Measurements from ENCODE around the gene BCR. TPM values are rescaled to one million over a fixed set of nuclear protein-coding genes. Genes with fewer than 3 reads are reported as not detected.

Gene BCR
- total RNA-seq, 1 donor from 2014 or later: 98.1 TPM

DNA sequence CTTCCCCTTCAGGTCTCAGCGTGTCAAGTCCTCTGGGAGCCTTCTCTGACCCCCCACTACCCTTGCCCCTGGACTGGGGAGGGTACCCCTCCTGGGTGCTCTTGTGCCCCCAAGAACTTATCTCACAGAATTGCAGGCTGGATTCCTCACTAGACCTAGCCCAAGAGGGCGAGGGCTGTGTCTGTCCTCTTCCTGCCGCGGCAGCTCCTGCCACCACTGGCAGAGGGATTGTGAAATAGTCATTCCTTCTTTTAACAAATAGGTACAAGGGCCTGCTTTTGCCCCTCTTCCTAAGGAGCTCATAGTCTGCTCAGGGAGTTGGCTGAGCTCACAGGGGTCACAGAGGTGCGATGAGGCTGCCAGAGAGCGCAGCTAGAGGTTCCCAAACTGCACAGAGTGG lies 29.5 kb upstream of the BCR start:
- DNase-seq (ENCODE audit: low spot score): no peak

DNA sequence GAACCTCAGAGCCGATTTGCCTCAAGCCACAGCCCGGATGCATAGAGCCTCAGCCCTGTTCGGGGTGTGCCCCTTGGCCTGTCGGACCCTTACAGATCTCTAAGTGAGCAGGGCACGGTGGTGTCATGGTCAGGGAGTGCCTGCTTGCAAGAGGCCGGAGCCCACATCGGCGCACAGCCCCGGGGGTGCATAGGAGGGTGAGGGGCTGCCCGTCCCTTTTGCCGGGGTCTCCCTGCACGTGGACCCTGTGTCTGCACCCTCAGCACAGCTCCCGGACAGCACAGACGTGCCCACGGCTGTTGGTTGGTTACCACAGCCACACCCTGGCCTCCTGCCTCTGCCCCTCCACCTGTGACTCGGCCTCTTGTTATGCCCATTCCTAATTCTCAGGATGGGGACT lies 28.5 kb upstream of the BCR start:
- DNase-seq (ENCODE audit: low spot score): no peak

- DNase-seq (ENCODE audit: low spot score): no peak
Measured at GRCh38 chr22:23152238-23153114, 27.8 kb upstream of the BCR start.

- no peak for DNase-seq (ENCODE audit: low spot score)
Measured at GRCh38 chr22:23153994-23154393, 26.3 kb upstream of the BCR start.

GRCh38 chr22:23154461-23154860 lies 25.8 kb upstream of the BCR start:
- no peak for DNase-seq (ENCODE audit: low spot score)

DNA sequence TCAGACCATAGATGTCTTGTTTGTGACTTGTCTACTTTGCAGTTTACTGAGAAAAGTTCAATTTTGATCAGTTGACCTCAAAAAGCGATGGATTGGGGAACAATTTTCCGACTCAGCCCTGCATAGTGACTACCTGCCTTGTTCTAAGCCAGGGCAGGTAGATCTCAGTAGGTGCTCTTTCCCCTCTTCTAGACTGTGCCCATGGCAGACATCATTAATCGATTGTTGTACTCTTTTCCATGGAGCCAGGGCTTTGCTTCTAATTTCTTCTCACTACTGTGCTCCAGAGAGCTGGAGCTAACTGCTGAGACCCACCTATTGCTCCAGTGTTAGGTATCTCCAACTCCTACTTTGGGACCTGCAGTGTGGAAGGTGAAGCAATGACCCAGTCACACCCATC lies 25.2 kb upstream of the BCR start:
- no peak for DNase-seq (ENCODE audit: low spot score)

DNA sequence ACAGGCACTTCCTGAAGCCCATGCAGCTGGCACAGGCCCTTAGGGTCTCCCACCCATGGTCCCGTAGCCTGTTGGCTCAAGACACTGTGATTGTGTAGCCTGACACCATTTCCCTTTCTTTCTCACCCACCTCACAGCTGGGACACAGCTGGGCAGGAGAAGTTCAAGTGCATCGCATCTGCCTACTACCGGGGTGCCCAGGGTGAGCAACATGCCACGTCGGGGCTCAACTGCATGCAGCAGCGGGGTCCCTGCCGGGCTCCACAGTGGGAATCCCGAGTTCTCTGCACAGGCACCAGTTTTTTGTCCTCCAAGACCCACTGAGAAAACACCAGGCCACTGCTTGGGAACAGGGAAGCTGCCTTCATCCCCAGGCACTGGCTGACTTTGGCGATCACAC lies 24.5 kb upstream of the BCR start:
- no peak for DNase-seq (ENCODE audit: low spot score)

DNA sequence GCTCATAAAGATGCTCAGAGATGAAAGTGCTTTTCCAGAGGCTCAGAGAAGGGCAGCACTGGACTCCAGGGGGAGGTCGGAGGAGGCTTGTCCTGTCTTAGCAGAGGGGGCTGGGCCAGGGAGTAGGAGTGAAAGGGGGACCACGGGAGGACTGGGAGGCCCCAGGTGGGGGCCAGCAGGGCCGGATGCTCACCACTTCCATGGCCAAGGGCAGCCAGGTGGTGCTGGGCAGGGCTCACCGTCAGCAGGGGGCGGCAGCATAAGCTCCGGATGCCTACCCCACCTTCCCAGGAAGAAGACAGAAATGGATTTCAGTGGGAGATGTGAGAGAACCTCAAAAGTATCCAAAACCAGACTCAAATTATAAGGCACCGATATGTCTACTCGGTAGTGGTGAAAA lies 24.0 kb upstream of the BCR start:
- DNase-seq (ENCODE audit: low spot score): no peak

- DNase-seq (ENCODE audit: low spot score): no peak
Measured at GRCh38 chr22:23157560-23158515, 22.5 kb upstream of the BCR start.

DNA sequence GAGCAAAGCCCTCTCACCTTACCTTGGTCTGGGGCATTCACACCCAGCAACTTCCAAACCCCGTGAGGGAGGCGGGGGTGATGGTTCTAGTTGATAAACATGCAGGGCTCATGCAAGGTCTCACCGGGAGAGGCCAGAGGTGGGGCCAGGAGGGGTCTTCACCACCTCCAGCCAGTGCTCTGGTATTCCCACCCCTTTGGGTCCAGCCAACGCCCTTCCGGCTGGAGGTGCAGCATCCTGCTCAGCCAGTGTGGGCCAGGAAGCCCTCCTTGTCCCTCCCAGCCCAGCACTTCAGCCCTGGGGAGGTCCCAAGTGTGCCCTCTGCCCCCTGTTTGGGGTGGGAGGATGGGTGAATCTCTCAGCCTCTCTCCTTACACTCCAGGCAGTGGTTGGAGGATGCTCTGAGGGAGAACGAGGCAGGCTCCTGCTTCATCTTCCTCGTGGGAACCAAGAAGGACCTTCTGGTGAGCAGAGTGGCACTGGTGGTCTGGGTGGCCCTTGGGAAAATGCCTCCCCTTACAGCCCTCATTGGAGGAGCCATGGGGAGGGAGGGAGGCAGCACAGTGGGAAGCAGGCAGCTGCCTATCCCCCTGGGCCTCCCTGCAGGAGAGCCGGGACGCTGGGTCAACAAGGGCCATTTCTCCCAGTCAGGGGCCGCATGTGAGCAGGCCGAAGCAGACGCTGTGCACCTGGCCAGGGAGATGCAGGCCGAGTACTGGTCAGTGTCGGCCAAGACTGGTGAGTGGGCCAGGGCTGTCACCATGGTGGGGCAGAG lies 21.6 kb upstream of the BCR start:
- no peak for DNase-seq (ENCODE audit: low spot score)

- DNase-seq (ENCODE audit: low spot score): no peak
Measured at GRCh38 chr22:23159291-23159630, 21.0 kb upstream of the BCR start.

DNA sequence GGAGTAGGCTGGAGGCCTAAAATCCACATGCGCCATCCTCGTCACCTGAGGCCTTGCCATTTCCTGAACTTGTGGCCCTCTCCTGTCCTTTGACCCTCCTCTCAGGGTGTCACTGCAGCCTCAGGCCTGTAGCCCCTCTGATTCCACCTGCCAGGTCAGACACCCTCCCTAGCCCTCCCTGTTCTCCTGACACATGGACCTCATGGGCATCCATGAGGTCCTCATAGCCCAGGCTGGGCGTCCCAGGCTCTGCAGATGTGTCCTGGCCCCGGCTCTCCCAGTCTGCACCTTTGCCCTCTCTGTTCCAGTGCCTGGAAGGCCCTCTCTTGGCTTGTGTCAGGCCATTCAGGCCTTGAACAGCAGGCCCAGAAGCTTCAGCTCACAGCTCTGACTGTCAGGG lies 19.3 kb upstream of the BCR start:
- DNase-seq (ENCODE audit: low spot score): no peak

DNA sequence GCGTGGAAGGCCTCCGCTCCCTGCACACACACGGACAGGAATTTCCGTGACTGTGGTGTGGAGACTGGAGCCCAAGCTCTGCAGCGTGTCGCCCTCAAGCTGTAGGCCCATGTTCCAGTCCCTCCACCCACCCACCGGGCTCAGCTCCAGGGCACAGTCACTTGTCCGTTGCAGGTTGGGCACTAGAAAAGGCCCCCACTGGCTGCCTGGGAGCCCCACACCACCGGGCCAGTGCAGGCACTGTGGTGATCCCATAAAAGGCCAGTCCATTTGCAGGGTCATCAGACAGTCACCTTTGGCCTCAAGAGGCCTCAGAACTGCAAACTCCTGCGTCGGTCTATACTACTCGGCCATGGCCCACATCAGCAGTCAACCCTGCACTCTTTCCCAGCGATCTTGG lies 18.7 kb upstream of the BCR start:
- no peak for DNase-seq (ENCODE audit: low spot score)

- DNase-seq (ENCODE audit: low spot score): no peak
Measured at GRCh38 chr22:23163665-23164064, 16.6 kb upstream of the BCR start.

GRCh38 chr22:23164091-23164490 lies 16.2 kb upstream of the BCR start:
- no peak for DNase-seq (ENCODE audit: low spot score)

DNA sequence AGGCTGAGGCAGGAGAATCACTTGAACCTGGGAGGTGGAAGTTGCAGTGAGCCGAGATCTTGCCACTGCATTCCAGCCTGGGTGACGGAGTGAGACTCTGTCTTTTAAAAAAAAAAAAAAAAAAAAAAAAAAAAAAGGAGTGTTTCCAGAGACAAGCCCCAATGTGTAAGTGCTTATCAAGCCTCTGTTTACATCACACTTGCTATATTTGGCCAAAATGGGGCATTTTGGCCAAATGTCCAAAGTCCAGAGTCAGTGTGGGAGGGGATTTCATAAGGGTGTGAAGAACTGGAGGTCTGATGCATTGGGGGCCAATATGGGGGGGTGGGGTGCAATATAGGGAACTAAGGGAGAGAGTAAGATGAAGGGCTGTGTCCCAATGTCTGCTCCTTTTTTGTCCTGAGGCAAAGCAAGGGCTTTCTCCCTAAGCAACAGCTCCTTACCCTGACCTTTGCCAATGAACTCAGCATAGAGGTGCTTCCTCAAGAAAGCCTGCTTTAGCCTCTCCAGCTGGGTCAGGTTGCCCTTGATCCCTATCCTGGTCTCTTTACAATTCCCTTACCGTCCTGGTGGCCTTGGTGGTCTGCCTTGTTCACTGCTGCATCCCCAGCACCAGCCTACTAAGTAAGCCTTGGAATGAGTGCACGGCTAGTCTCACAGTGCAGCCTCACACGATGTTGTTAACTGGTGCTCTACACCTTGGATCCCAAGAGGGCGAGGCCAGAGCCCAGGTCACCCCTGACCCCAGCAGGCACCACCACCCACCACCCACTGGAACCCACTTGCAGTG lies 14.1 kb upstream of the BCR start:
- no peak for DNase-seq (ENCODE audit: low spot score)

DNA sequence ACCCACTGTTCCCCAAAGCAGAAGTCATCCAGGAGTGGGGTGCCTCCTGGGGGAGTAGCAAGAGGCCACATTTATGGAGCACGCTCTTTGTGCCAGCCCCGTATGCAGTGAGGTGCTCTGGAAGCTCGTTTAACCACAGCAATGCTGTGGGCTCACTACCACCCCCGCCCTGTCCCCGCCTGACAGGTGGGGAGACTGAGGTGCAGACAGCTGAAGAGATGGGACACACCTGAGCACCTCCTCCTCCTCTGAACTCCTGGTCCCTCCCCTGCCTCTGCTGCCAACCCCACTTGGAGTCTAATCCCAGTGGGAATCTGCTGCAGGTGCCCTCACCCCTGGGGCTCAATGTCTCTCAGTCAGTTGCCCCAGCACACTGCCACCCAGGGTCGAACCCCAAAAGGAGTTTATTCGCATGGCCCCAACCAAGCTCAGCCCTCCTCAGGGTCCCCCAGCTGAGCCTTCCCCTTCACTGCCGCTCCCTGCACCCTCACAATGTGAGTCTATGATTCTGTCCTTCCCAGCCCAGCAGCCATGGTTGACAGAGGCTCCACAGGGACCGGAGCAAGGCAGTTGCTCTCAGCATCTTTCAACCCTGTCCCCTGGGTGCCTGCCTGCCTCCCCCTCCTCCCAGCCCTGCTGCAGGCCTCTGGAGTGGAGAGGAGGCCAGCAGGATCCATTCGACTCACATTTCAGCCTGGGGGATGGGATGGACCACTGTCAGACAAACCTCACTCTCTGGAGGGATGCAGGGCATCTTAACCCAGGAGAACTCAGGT lies 13.3 kb upstream of the BCR start:
- DNase-seq (ENCODE audit: low spot score): no peak

DNA sequence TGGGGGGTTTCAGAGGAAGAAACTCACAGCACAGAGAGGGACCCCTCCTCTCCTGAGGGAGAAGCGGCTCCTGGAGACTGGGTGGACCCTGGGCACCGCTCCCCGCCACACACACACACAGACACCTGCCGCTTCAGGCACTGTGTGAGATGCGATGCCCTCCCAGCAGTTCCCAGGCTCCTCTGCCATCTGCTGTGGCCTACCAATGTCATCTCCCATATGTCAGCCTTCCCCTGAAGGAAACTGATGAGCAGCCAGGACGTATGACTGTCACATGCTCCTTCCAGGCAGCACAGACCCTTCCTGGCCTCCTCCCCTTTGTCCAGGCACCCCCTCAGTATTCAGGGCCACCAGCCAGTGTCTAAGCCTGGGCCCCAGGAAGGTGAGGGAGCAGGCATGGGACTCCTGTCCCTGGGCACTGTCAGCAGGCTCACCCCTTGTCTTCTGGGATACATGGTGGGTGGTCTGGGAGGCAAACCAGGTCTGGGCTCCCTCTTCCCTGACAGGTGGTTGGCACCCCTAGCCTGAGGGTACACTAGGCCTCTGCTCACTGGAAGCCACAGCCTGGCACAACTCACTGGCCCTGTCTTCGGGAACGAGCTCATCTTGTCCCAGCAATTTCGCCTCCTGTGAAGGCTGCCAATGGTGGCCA lies 11.8 kb upstream of the BCR start:
- DNase-seq (ENCODE audit: low spot score): no peak

DNA sequence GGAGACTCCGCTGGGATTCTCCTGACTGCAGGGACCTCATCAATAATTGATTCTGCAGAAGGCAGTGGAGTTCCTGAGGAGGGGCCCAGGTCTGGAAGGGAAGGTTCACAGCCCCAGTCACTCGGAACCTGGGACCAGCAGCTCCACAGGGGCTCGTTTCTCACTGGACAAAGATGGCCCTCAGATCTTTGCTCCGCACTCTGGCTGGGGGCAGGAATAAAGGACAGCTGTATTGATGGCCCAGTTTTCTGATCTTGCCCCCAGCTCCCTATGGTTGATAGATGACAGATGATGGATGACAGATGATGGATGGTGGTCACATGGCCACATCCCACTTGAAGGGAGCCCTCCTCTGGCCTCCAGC lies 11.3 kb upstream of the BCR start:
- DNase-seq (ENCODE audit: low spot score): no peak
